Measurements from ENCODE around the gene OR2T8.

Gene OR2T8

GRCh38 chr1:247919952-247920351, at the start of gene OR2T8:
Gene OR2T8 (plus strand): TSS chr1:247920252. CDS start chr1:247921018, 766 bp downstream.
- no peak for DNase-seq (ENCODE audit: low read depth)
- no peak for TF ChIP-seq CTCF (IDR thresholded peaks at IDR 0.05; ENCODE audit: insufficient read depth, low read depth, low read length, missing control alignments)
- H3K4me3 ChIP-seq (ENCODE audit: low read length): no peak within 1 kb of the TSS

GRCh38 chr1:247883346-247883745, 36.7 kb upstream of the OR2T8 start:
- no peak for DNase-seq (ENCODE audit: low read depth)
- TF ChIP-seq CTCF (IDR thresholded peaks at IDR 0.05; ENCODE audit: insufficient read depth, low read depth, low read length, missing control alignments): no peak
- no peak overlapping the region for H3K4me3 ChIP-seq (ENCODE audit: low read length)

- no peak overlapping the region for H3K4me3 ChIP-seq (ENCODE audit: low read length)
- TF ChIP-seq CTCF (IDR thresholded peaks at IDR 0.05; ENCODE audit: insufficient read depth, low read depth, low read length, missing control alignments): no peak
- DNase-seq (ENCODE audit: low read depth): no peak
Measured at GRCh38 chr1:247884797-247885413, 35.1 kb upstream of the OR2T8 start.

- DNase-seq (ENCODE audit: low read depth): no peak
- no peak within 1 kb of the TSS for H3K4me3 ChIP-seq (ENCODE audit: low read length)
- no peak for TF ChIP-seq CTCF (IDR thresholded peaks at IDR 0.05; ENCODE audit: insufficient read depth, low read depth, low read length, missing control alignments)
Measured at GRCh38 chr1:247895163-247895637, 24.9 kb upstream of the OR2T8 start, which contains the start of gene OR2W3. Gene OR2W3 (plus strand): TSS chr1:247895587. CDS start chr1:247895587, 0 bp downstream.

- no peak overlapping the region for H3K4me3 ChIP-seq (ENCODE audit: low read length)
- no peak for TF ChIP-seq CTCF (IDR thresholded peaks at IDR 0.05; ENCODE audit: insufficient read depth, low read depth, low read length, missing control alignments)
- DNase-seq (ENCODE audit: low read depth): no peak
Measured at GRCh38 chr1:247895976-247896375, 24.1 kb upstream of the OR2T8 start.

GRCh38 chr1:247904122-247904521, 15.9 kb upstream of the OR2T8 start:
- no peak for TF ChIP-seq CTCF (IDR thresholded peaks at IDR 0.05; ENCODE audit: insufficient read depth, low read depth, low read length, missing control alignments)
- no peak overlapping the region for H3K4me3 ChIP-seq (ENCODE audit: low read length)
- DNase-seq (ENCODE audit: low read depth): no peak

- H3K4me3 ChIP-seq (ENCODE audit: low read length): no peak overlapping the region
- DNase-seq (ENCODE audit: low read depth): no peak
- no peak for TF ChIP-seq CTCF (IDR thresholded peaks at IDR 0.05; ENCODE audit: insufficient read depth, low read depth, low read length, missing control alignments)
Measured at GRCh38 chr1:247905181-247905580, 14.9 kb upstream of the OR2T8 start.
